Body of pancreas (tissue), 4 donors: Measurements from ENCODE around the gene KRTAP3-3.

ENCODE experiments used
- POLR2A ChIP-seq, 3 donors: fragments of 450-650 bp; IDR thresholded peaks; one replicate each; pipeline ENCODE4 v1.6.1; 2016; ENCODE audit warnings: antibody characterized with exemption in 3 of 3, mild to moderate bottlenecking in 2 of 3
- TF ChIP-seq, protein P1 (sequence below), 7 experiments: fragments of 450-650 bp in 4 of 7; fragments of 200-600 bp in 3 of 7; sonication (generic) in 3 of 7; IDR thresholded peaks; one replicate each; pipeline ENCODE4 v1.5.1; 2016 to 2019; ENCODE audit warnings: antibody characterized with exemption in 7 of 7

- TF ChIP-seq, protein P1, sequence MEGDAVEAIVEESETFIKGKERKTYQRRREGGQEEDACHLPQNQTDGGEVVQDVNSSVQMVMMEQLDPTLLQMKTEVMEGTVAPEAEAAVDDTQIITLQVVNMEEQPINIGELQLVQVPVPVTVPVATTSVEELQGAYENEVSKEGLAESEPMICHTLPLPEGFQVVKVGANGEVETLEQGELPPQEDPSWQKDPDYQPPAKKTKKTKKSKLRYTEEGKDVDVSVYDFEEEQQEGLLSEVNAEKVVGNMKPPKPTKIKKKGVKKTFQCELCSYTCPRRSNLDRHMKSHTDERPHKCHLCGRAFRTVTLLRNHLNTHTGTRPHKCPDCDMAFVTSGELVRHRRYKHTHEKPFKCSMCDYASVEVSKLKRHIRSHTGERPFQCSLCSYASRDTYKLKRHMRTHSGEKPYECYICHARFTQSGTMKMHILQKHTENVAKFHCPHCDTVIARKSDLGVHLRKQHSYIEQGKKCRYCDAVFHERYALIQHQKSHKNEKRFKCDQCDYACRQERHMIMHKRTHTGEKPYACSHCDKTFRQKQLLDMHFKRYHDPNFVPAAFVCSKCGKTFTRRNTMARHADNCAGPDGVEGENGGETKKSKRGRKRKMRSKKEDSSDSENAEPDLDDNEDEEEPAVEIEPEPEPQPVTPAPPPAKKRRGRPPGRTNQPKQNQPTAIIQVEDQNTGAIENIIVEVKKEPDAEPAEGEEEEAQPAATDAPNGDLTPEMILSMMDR (IDR thresholded peaks at IDR 0.05) = no peak
- no peak for TF ChIP-seq POLR2A (IDR thresholded peaks at IDR 0.05)
Measured at GRCh38 chr17:40947929-40948328, 46.0 kb downstream of the KRTAP3-3 start.
